Fibroblast of villous mesenchyme (primary cell): ENCODE results near the gene UBE2K. TPM values are rescaled to one million over a fixed set of nuclear protein-coding genes. Genes with fewer than 3 reads are reported as not detected.
"Not testable (repeated sequence)": the region's sequence is repeated elsewhere in the genome, so short reads cannot be mapped to it uniquely, and the experiment has no call there.

Experiments
- DNase-seq: peaks from one replicate; pipeline ENCODE4 v3.0.0-alpha.2; 2010; ENCODE audit warnings: low read depth
- H3K4me3 ChIP-seq: 2 replicates; pipeline ENCODE4 v1.5.1; 2011; ENCODE audit warnings: low read depth, mild to moderate bottlenecking, low read length
- CTCF ChIP-seq: IDR thresholded peaks from 2 replicates; pipeline ENCODE4 v1.5.1; 2012; ENCODE audit warnings: low read depth, mild to moderate bottlenecking, low read length; ENCODE audit not compliant: insufficient read depth
- total RNA-seq: library from RNA; depleted of rRNA; stranded (reverse); fragments of >200 nt; gene quantifications from 2 replicates; pipeline ENCODE4 v1.2.3, GENCODE V29; 2012

UBE2K gene
- total RNA-seq, 1 donor, result 19.0 TPM

DNA sequence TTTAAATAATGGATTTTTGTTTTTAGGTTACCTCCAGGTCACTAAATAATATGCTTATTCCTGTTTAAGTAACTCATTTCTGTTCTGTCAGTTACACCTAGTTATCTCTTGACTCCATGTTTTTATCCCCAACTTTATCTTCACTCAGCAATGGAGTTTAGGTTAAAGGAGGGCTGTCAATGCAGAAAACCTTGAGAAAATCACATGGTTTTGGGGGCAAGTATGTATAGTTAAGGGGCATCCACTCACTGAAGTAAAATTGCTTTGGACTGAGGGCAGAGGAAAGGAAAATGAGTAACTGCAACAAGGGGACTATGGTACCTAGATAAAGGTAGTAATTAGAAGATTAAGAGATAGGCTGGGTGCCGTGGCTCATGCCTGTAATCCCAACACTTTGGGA lies 87.1 kb downstream of the UBE2K start:
- DNase-seq, result no peak
- TF ChIP-seq CTCF, result no peak
- H3K4me3 ChIP-seq, result no peak overlapping the region

DNA sequence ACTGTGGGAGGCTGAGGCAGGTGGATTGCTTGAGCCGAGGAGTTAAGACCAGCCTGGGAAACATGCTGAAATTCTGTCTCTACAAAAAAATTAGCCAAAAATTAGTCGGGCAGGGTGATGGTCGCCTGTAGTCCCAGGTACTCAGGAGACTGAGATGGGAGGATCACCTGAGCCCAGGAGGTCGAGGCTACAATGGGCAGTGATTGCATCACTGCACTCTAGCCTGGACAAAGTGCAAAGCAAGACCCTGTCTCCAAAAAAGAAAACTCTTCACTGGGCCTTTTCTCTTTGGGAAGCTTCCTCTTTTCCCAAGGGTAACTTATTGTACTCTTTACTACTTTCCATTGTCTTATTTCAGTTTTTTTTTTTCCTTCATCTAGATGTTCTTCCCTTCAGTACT lies 88.9 kb downstream of the UBE2K start:
- no peak overlapping the region for H3K4me3 ChIP-seq
- no peak for DNase-seq
- TF ChIP-seq CTCF, result no peak

DNA sequence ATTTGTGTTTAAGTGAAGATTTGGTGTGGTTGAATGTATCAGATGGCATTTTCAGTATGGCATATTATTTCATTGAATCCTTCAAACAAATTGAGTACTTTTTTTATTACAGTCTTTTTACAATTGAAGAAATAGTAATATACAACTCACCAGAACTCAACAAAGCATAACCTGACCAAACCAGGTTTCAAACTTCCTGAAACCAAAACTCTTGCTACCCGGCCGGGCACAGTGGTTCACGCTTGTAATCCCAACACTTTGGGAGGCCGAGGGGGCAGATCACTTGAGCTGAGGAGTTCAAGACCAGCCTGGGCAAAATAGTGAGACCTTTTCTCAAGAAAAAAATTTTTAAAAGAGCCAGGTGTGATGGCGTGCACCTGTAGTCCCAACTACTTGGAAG lies 94.2 kb downstream of the UBE2K start:
- no peak overlapping the region for H3K4me3 ChIP-seq
- DNase-seq, result no peak
- TF ChIP-seq CTCF, result no peak

DNA sequence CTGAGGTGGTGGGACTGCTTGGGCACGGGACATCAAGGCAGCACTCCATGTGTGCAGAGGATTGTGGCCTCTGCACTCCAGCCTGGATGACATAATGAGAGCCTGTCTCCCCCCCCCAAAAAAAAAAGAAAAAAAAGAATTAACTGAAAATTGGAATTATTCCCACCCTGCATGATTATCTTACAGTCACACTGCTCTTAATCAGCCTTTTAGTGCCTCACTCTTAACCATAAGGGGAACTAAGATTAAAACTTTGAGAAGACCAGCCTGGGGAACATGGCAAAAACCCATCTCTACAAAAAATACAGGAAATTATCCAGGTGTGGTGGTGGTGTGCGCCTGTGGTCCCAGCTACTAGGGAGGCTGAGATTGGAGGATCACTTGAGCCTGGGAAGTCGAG lies 94.6 kb downstream of the UBE2K start:
- DNase-seq, result no peak
- no peak overlapping the region for H3K4me3 ChIP-seq
- TF ChIP-seq CTCF, result no peak

- not testable (repeated sequence) for H3K4me3 ChIP-seq, DNase-seq
Observed at GRCh38 chr4:39792976-39793375, 95.0 kb downstream of the UBE2K start.

DNA sequence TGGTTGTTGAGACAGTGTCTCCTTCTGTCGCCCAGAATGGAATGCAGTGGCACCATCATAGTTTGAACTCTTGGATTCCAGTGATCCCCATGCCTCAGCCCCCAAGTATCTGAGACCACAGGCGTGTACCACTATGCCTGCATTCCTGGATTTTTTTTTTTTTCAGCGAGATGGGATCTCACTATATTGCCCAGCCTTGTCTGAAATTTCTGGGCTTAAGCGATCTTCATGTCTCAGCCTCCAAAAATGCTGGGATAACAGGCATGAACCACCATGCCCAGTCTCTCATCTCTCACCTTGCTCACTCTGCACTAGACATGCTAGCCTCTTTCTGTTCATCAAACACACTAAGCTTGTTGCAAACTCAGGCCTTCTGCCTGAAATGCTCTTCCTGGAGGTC lies 104.1 kb downstream of the UBE2K start:
- no peak for TF ChIP-seq CTCF
- H3K4me3 ChIP-seq, result no peak overlapping the region
- DNase-seq, result no peak

- H3K4me3 ChIP-seq, result no peak overlapping the region
- peak; percentile 31 for DNase-seq
- TF ChIP-seq CTCF, result no peak
Observed at GRCh38 chr4:39808231-39808749, 110.4 kb downstream of the UBE2K start.
